ENCODE measurements around the gene TESK2.

The TESK2 gene

DNA sequence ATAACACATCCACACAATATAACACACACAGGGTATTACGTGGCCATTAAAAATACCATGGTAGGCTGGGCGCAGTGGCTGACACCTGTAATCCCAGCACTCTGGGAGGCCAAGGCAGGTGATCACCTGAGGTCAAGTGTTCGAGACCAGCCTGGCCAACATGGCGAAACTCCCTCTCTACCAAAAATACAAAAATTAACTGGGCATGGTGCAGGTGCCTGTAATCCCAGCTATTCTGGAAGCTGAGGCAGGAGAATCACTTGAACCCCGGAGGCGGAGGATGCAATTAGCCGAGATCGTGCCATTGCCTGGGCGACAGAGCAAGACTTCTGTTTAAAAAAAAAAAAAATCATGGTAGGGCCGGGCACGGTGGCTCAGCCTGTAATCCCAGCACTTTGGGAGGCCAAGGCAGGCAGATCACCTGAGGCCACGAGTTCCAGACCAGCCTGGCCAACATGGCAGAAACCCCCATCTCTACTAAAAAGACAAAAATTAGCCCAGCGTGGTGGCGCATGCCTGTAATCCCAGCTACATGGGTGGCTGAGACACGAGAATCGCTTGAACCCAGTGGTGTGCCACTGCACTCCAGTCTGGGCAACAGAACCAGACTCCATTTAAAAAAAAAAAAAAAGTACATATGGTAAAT lies 188.3 kb downstream of the TESK2 start:
- Histone ChIP-seq H3K27ac (ENCODE audit: low read depth, low read length) (peak overlapping the region; percentile 85; the same call in 1 of the 2 replicates), H3K9ac (ENCODE audit: low read length) (peak overlapping the region; percentile 80), H3K9me3 (ENCODE audit: control insufficient read depth, insufficient read depth, low read depth, low read length) (no peaks in the 10 kb centered on the region), H3K27me3 (ENCODE audit: control insufficient read depth, insufficient read depth, low read length) (no peaks in the 10 kb centered on the region), H3K4me3 (ENCODE audit: low read depth, low read length) (peak overlapping the region; percentile 68), H3K36me3 (ENCODE audit: control insufficient read depth, insufficient read depth, low read length) (no peaks in the 10 kb centered on the region), H3K4me1 (ENCODE audit: control insufficient read depth, insufficient read depth, low read length) (peaks cover 56% of the 10 kb centered on the region)

DNA sequence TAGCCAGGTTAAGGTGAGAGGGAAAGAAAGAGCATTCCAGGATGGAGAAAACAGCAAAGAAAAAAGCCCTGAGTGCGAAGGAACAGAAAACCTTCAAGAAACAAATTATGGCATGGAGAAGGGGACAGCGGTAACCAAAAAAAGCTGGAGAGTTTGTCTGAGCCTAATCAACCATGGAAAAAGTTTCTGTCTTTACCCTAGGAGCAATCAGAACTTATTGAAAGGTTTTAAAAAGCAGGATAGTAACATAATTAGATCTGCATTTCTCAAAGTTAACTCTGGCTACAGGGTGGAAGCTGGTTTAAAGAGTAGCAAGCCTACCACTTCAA lies 190.3 kb downstream of the TESK2 start:
- no peaks in the 10 kb centered on the region for H3K9me3 ChIP-seq (ENCODE audit: control insufficient read depth, insufficient read depth, low read depth, low read length)
- no peak overlapping the region for H3K27ac ChIP-seq (ENCODE audit: low read depth, low read length)
- H3K4me3 ChIP-seq (ENCODE audit: low read depth, low read length) = no peak overlapping the region
- peaks cover 43% of the 10 kb centered on the region for H3K4me1 ChIP-seq (ENCODE audit: control insufficient read depth, insufficient read depth, low read length)
- H3K27me3 ChIP-seq (ENCODE audit: control insufficient read depth, insufficient read depth, low read length) = no peaks in the 10 kb centered on the region
- H3K36me3 ChIP-seq (ENCODE audit: control insufficient read depth, insufficient read depth, low read length) = no peaks in the 10 kb centered on the region
- H3K9ac ChIP-seq (ENCODE audit: low read length) = no peak overlapping the region

DNA sequence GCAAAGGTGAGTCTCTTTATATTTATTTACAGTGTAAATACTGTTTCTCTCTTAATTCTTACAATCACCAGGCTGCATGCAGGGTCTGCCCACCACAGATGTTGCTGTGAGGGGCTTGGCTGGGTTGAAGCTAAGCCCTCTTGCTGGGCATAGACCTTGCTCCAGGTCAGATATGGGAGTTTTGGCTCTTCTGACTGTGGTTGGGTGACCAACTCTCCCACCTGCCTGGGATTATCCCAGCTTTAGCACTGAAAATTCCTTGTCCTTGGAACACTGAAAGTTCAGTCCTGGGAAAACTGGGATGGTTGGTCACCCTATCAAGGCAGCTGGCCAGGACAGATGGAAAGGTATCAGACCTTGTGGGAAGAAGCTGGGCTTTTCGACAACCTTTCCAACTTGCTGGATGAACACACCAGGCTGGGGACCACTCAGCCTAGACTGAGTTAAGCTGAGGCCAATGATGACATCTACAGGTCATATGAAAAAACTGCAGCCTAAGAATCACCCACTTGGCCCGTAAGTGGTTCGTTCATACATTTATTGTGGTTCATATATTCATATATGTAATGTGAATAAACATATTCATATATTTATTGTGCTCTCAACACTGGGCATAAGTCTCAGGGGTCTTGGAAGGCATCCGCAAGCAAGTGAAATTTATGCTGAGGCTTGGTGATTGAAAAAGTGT lies 190.8 kb downstream of the TESK2 start:
- Histone ChIP-seq H3K27me3 (ENCODE audit: control insufficient read depth, insufficient read depth, low read length) (no peaks in the 10 kb centered on the region), H3K9me3 (ENCODE audit: control insufficient read depth, insufficient read depth, low read depth, low read length) (no peaks in the 10 kb centered on the region), H3K27ac (ENCODE audit: low read depth, low read length) (no peak overlapping the region), H3K4me3 (ENCODE audit: low read depth, low read length) (no peak overlapping the region), H3K9ac (ENCODE audit: low read length) (no peak overlapping the region), H3K36me3 (ENCODE audit: control insufficient read depth, insufficient read depth, low read length) (no peaks in the 10 kb centered on the region), H3K4me1 (ENCODE audit: control insufficient read depth, insufficient read depth, low read length) (peaks cover 38% of the 10 kb centered on the region)

DNA sequence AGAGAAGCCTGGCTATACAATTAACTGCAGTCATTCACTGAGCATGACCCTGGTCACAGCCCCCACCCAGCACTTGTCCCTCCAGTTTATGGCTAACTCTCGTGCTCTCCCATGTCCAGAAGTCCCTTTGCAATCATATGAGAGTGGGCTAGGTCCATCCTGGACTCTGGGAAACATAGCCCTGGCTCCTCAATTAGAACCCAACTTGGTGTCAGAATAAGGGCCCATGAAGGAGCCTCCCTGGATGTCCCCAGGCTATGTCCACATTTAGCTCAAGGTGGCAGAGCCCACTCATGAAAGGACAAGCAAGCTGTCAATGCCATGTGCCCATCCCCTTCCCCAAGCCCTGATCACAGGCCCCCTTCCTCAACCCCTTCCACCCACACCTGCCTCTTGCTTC lies 191.7 kb downstream of the TESK2 start:
- peaks cover 30% of the 10 kb centered on the region for H3K4me1 ChIP-seq (ENCODE audit: control insufficient read depth, insufficient read depth, low read length)
- H3K27ac ChIP-seq (ENCODE audit: low read depth, low read length) = no peak overlapping the region
- no peak overlapping the region for H3K9ac ChIP-seq (ENCODE audit: low read length)
- H3K36me3 ChIP-seq (ENCODE audit: control insufficient read depth, insufficient read depth, low read length) = no peaks in the 10 kb centered on the region
- H3K4me3 ChIP-seq (ENCODE audit: low read depth, low read length) = no peak overlapping the region
- H3K27me3 ChIP-seq (ENCODE audit: control insufficient read depth, insufficient read depth, low read length) = no peaks in the 10 kb centered on the region
- H3K9me3 ChIP-seq (ENCODE audit: control insufficient read depth, insufficient read depth, low read depth, low read length) = no peaks in the 10 kb centered on the region

DNA sequence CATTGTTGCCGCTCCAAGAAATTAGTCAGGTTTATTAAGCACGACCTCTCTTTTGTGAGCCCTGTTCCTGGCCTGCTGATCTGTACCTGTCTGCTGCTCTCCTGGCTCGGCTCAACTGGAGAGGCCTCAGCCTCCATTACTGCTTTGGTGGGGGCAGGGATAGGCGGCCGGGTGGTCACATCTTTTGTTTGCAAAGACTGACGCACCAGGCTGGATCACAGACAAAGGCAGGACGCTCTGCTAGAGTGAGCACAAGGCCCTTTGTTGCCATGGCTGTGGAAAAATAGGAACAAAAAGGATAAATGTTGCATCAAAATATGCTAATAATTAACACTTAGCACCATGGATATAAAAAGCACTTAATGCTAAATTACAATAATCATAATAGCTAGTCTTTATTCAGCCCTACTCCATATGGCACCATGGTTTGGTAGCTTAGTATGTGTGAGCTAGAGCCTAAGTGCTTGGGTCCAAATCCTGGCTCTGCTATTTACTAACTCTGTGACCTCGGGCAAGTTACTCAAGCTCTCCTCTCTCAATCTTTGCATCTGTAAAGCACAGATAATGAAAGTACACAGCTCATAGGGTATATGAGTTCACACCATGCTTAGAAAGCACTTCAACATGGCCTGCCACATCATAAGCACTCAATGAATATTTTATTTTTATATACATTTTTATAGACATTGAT lies 193.2 kb downstream of the TESK2 start:
- H3K4me3 ChIP-seq (ENCODE audit: low read depth, low read length) = no peak overlapping the region
- no peak overlapping the region for H3K27ac ChIP-seq (ENCODE audit: low read depth, low read length)
- peaks cover 25% of the 10 kb centered on the region for H3K4me1 ChIP-seq (ENCODE audit: control insufficient read depth, insufficient read depth, low read length)
- no peaks in the 10 kb centered on the region for H3K36me3 ChIP-seq (ENCODE audit: control insufficient read depth, insufficient read depth, low read length)
- no peaks in the 10 kb centered on the region for H3K9me3 ChIP-seq (ENCODE audit: control insufficient read depth, insufficient read depth, low read depth, low read length)
- H3K27me3 ChIP-seq (ENCODE audit: control insufficient read depth, insufficient read depth, low read length) = no peaks in the 10 kb centered on the region
- no peak overlapping the region for H3K9ac ChIP-seq (ENCODE audit: low read length)

All from HUES6 (cell line).